Activated CD8-positive, alpha-beta memory T cell treated with anti-CD3 and anti-CD28 coated beads for 1 hour (primary cell): ENCODE measurements around the gene ENAH.
"Not testable (repeated sequence)": the region's sequence is repeated elsewhere in the genome, so short reads cannot be mapped to it uniquely, and the experiment has no call there.

ENCODE experiments used
- DNase-seq, 2 donors: peaks; one replicate each; pipeline ENCODE4 v3.0.0-alpha.2; 2020; ENCODE audit warnings: low read depth in 1 of 2; ENCODE audit errors: extremely low read depth in 1 of 2

ENAH gene

GRCh38 chr1:225677350-225678124 lies 24.6 kb upstream of the ENAH start:
- no peak for DNase-seq

GRCh38 chr1:225674381-225674780 lies 21.5 kb upstream of the ENAH start:
- no peak for DNase-seq

GRCh38 chr1:225670806-225671733 lies 18.1 kb upstream of the ENAH start:
- DNase-seq = no peak

GRCh38 chr1:225670356-225670755 lies 17.4 kb upstream of the ENAH start:
- DNase-seq = no peak

- no peak for DNase-seq
These were observed 15.3 kb upstream of the ENAH start for GRCh38 chr1:225668222-225668621.

GRCh38 chr1:225667362-225667761 lies 14.4 kb upstream of the ENAH start:
- DNase-seq = no peak

GRCh38 chr1:225666495-225666894 lies 13.6 kb upstream of the ENAH start:
- DNase-seq = no peak

- no peak for DNase-seq
These were observed 11.8 kb upstream of the ENAH start for GRCh38 chr1:225664762-225665161.

- DNase-seq = no peak
These were observed 9.2 kb upstream of the ENAH start for GRCh38 chr1:225662155-225662554.

- no peak for DNase-seq
These were observed 7.6 kb upstream of the ENAH start for GRCh38 chr1:225660544-225660946.

- DNase-seq = no peak
These were observed 5.1 kb upstream of the ENAH start for GRCh38 chr1:225658041-225658440.

- no peak for DNase-seq
These were observed 4.6 kb upstream of the ENAH start for GRCh38 chr1:225657462-225657989.

- DNase-seq = not testable (repeated sequence)
These were observed 3.3 kb upstream of the ENAH start for GRCh38 chr1:225656259-225656655.

- DNase-seq = no peak
These were observed 2.8 kb upstream of the ENAH start for GRCh38 chr1:225655509-225656258.

GRCh38 chr1:225654688-225655508 lies 2.0 kb upstream of the ENAH start:
- no peak for DNase-seq

GRCh38 chr1:225654277-225654597 lies 1.3 kb upstream of the ENAH start:
- DNase-seq = no peak

GRCh38 chr1:225653463-225654276 lies 747 bp upstream of the ENAH start:
- DNase-seq = no peak

- DNase-seq = no peak
These were observed 823 bp downstream of the ENAH start for GRCh38 chr1:225651872-225652728.
